SKM-1 (cell line): ENCODE results near the gene BFAR.
A peak's percentile ranks its signal among the peaks of the same experiment; 100 is the strongest.
"Not testable (repeated sequence)": the region's sequence is repeated elsewhere in the genome, so short reads cannot be mapped to it uniquely, and the experiment has no call there.

ENCODE experiments used
- DNase-seq: peaks from one replicate; lab custom pipeline; 2025; ENCODE audit not compliant: unreplicated experiment; lab: John Stamatoyannopoulos, UW

The BFAR gene, protein sequence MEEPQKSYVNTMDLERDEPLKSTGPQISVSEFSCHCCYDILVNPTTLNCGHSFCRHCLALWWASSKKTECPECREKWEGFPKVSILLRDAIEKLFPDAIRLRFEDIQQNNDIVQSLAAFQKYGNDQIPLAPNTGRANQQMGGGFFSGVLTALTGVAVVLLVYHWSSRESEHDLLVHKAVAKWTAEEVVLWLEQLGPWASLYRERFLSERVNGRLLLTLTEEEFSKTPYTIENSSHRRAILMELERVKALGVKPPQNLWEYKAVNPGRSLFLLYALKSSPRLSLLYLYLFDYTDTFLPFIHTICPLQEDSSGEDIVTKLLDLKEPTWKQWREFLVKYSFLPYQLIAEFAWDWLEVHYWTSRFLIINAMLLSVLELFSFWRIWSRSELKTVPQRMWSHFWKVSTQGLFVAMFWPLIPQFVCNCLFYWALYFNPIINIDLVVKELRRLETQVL

DNA sequence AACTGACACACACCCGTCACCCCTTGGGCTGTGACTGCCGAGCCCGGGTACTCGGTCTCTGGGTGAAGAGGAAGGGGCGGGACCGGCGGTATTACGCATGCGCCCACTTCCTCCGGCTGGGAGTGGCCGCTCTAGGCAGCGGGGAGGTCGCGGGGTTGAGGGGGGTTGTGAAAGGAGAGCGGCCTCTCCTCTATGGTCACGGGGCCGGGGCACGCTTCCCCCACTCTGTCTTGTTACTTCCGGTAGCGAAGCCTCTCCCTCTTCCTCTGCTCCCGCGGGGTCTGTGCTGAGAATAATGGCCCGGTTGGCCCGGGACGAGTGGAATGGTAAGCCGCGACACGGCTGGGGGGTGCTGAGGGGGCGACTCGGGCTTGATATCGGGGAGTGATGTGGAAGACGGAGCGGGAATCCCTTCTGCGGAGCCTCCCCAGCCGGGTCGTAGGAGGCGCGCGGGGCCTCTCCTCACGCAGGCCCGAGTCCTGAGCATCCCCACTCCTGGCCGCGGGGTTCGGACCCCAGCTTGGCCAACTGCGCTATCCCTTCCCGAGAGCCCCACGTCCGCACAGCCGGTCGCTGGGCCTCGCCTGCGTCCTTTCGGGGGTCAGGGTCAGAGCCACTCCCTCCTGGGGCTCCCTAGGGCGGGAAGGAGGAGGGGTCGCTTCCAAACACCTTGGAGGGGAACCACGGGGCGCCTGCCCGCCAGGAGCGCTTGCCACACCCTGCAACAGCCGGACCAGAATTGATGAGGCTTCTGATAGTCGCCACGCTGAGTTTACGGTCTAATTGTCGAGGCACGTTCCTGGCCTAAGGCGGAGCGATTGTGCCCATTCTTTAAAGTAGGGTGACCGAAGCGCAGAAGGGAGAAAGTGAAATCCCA lies at the start of gene BFAR:
BFAR (plus strand) TSS at position 259 of the 877 bp plus-strand sequence. CDS start 11,396 bp downstream, outside the sequence.
- peak; percentile 89 for DNase-seq

DNA sequence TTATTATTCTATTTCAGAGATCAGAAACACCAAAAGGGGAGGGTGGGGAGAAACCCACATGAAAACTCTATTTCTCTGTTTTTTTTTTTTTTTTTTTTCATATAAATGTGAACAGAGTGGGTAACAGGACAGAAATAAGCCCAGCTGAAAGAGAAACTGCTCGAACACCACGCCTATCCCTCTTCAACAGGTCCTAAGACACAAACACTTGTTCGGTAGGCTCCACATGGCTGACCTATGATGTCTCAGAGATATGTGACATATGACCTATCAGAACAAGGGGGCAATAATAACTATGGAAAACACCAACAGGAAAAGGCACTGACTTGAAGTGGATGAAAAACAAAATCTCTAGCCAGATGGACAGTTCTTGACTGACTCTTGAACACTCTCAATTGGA lies 47.5 kb upstream of the BFAR start:
- no peak for DNase-seq

- DNase-seq: no peak
These were observed 46.0 kb upstream of the BFAR start for GRCh38 chr16:14586637-14587305.

DNA sequence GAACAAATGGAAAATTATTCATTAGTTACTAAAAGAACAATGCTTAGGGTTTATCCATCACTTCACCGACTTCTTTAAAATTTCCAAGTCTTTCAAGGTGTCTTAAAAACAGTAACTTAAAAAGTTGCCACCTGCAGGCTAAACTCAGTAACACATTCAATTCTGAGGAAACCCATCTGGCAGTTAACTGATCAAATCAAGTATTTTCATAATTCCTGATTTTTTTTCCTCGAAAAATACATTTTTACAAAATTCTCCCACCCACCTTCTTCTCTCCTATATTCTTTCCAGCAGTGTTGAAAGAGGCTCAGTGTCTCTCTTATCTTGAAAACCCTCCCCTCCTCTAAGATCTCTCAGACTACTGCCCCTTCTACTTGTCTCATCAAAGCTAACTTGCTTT lies 32.6 kb upstream of the BFAR start:
- no peak for DNase-seq

DNA sequence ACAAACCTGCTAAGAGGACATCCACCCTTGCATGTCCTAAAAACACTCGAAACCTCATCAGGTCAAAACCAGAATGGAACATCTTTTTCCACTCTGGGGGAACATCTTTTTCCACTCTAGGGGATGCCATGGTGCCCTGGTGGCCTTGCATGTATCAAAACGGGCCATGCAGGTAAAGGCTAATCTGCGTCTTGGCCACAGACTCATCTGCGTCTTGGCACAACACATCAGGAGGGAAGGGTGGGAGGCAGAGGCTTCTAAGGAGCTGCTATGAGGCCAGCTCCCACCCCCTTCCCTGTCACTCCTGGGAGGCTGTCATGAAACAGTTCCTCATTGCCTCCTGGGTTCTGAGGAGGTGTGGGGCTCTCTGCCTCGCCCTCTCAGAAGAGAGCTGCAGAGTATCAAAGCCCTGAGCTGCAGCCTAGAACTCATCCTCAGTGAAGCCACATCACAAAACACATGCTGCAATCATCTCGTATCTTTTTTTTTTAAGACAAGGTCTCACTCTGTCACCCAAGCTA lies 30.2 kb upstream of the BFAR start:
- DNase-seq: no peak

GRCh38 chr16:14606102-14606501 lies 26.6 kb upstream of the BFAR start:
- DNase-seq: no peak

DNA sequence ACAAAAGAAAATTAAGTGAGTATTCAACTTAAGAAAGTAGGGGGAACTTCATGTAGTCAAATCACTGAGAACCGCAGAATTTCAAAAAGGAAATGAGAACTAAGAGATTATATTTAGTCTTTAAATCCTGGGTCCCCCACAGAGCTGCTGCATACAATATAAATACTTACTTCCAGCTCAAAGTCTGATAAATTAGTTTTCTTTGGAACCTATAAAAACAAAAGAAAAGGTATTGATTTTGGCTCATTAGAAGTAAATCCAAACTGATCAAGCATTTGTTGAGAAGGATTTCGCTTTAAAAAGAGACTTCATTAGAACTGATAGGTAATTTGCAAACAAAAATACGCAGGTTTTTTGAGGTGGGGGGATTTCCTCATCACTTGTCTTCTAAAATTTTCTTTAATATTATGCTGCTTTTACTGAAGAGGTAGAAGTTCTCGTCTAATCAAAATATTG lies 24.6 kb upstream of the BFAR start:
- DNase-seq: no peak

GRCh38 chr16:14608604-14609003 lies 24.1 kb upstream of the BFAR start:
- no peak for DNase-seq

DNA sequence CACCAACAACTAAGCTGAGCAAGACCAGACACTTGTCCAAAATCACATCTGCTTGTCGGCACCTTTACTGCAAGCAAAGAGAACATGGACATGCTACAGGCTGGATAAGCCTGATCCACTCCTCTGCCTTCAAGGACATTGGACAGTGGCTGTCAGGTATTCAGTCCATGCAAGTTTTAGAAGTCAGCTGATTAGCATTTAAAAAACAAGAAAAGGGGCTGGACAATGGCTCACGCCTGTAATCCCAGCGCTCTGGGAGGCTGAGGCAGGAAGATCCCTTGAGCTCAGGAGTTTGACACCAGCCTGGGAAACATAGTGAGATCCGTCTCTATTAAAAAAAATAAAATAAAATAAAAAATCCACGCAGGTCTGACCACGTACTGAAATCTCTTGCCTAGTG lies 23.0 kb upstream of the BFAR start:
- DNase-seq: no peak

DNA sequence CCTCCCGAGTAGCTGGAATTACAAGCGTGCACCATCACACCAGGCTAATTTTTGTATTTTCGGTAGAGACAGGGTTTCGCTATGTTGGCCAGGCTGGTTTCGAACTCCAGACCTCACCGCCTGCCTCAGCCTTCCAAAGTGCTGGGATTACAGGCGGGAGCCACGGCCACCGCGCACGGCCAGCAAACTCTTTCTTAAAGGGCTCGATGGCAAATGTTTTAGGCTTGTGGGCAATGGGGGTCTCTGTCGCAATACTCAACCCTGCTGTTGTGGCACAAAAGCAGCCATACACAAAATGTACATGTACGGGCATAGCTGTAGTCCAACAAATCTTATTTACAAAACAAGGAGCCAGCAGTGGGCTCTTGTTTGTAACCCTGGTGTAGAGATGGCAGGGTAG lies 21.1 kb upstream of the BFAR start:
- no peak for DNase-seq

DNA sequence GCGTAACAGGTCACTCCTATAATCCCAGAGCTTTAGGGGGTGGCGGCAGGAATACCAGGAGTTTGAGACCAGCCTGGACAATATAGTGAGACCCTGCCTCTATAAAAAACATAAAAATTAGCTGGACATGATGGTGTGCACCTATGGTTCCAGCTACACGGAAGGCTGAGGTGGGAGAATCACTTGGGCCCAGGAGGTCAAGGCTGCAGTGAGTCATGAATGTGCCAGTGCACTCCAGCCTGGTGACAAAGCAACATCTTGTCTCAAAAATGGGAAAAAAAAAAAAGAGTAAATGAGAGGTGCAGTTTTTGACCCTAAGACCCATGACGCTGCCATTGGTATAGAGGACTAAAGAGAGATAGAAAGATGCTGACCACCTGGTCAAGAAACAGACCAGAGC lies 18.8 kb upstream of the BFAR start:
- DNase-seq: no peak

DNA sequence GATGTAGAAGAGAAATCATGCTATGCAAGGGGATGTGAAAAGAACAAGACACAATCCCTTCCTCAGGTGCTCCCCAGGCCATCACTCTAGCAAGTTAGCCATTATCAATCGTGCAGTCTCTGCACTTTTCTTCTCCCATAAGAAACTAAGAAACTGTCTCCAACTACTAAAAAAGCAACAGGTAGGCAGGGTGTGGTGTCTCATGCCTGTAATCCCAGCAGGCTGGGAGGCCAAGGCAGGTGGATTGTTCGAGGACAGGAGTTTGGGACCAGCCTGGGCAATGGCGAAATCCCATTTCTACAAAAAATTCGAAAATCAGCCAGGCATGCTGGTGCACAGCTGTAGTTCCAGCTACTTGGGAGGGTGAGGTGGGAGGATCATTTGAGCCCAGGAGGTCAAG lies 16.5 kb upstream of the BFAR start:
- DNase-seq: no peak

GRCh38 chr16:14618566-14618965 lies 14.2 kb upstream of the BFAR start:
- no peak for DNase-seq

GRCh38 chr16:14627078-14627477 lies 5.7 kb upstream of the BFAR start:
- DNase-seq: no peak

GRCh38 chr16:14628806-14629611 lies 3.7 kb upstream of the BFAR start:
- DNase-seq: no peak

- DNase-seq: no peak
These were observed 3.2 kb upstream of the BFAR start for GRCh38 chr16:14629612-14629918.

- peak; percentile 95 for DNase-seq
These were observed 2.7 kb upstream of the BFAR start, which contains the start of gene PARN for GRCh38 chr16:14629919-14630619. Gene PARN (minus strand): TSS chr16:14630260. CDS start chr16:14630125, 135 bp downstream.

DNA sequence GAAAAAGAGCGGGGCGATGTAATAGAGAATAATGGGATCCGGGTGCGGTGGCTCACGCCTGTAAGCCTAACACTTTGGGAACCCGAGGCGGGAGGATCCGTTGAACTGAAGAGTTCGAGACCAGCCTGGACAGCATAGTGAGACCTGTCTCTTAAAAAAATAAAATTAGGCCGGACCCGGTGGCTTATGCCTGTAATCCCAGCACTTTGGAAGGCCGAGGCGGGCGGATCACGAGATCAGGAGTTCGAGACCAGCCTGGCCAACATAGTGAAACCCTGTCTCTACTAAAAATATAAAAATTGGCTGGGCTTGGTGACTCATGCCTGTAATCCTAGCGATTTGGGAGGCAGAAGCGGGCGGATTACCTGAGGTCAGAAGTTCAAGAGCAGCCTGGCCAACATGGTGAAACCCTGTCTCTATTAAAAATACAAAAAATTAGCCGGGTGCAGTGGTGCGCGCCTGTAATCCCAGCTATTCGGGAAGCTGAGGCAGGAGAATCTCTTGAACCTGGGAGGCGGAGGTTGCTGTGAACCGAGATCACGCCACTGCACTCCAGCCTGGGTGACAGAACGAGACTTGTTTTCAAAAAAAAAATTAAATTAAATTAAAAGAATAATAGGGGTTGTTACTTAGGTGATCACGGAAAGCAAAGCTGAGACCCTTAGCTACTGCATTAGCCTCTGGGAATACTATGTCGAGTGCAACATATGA lies 2.0 kb upstream of the BFAR start:
- not testable (repeated sequence) for DNase-seq

DNA sequence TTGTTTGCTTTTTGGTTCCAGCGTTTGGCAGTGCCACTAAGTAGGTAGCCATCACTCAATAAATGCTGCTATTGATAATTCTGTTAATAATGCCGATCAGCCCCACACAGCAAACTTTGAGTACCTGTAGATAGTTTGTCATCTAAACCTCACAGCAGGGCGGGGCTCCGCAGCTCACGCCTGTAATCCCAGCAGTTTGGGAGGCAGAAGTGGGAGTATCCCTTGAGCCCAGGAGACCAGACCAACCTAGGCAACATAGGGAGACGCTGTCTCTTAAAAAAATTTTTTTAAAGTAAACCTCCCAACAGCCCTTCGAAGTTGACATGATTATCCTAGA lies 1.6 kb downstream of the BFAR start:
- DNase-seq: no peak
